Astrocyte of the spinal cord (primary cell): ENCODE measurements around the gene FSTL1.

ENCODE experiments used
- DNase-seq: peaks from one replicate; pipeline ENCODE4 v3.0.0; 2011; ENCODE audit warnings: low read depth, low spot score
- H3K4me3 ChIP-seq: 2 replicates; pipeline ENCODE4 v1.5.1; 2011; ENCODE audit warnings: low read depth, mild to moderate bottlenecking, low read length, moderate library complexity
- in situ Hi-C: cut with HindIII; loops from 2 replicates; pipeline ENCODE4 v1.10.0; 2017; ENCODE audit warnings: low sequenced_read_pairs
- TF ChIP-seq, protein P1 (sequence below): IDR thresholded peaks from 2 replicates; pipeline ENCODE4 v1.5.1; 2012; ENCODE audit warnings: low read depth, mild to moderate bottlenecking, low read length, inconsistent platforms

The FSTL1 gene

GRCh38 chr3:120449701-120450599, 842 bp downstream of the FSTL1 start:
- in situ Hi-C loops = no loop called here
- peak; percentile 76 for DNase-seq
- H3K4me3 ChIP-seq = peak overlapping the region; percentile 82
- TF ChIP-seq, protein P1, sequence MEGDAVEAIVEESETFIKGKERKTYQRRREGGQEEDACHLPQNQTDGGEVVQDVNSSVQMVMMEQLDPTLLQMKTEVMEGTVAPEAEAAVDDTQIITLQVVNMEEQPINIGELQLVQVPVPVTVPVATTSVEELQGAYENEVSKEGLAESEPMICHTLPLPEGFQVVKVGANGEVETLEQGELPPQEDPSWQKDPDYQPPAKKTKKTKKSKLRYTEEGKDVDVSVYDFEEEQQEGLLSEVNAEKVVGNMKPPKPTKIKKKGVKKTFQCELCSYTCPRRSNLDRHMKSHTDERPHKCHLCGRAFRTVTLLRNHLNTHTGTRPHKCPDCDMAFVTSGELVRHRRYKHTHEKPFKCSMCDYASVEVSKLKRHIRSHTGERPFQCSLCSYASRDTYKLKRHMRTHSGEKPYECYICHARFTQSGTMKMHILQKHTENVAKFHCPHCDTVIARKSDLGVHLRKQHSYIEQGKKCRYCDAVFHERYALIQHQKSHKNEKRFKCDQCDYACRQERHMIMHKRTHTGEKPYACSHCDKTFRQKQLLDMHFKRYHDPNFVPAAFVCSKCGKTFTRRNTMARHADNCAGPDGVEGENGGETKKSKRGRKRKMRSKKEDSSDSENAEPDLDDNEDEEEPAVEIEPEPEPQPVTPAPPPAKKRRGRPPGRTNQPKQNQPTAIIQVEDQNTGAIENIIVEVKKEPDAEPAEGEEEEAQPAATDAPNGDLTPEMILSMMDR = no peak

GRCh38 chr3:120449251-120449650, 1.5 kb downstream of the FSTL1 start:
- in situ Hi-C loops = no loop called here
- DNase-seq = peak; percentile 44
- peak overlapping the region; percentile 82 for H3K4me3 ChIP-seq
- TF ChIP-seq, protein P1 = no peak

GRCh38 chr3:120448756-120449155, 2.0 kb downstream of the FSTL1 start:
- DNase-seq = peak; percentile 79
- peak overlapping the region; percentile 82 for H3K4me3 ChIP-seq
- in situ Hi-C loops = no loop called here
- TF ChIP-seq, protein P1 = no peak

- DNase-seq = no peak
- TF ChIP-seq, protein P1 = no peak
- H3K4me3 ChIP-seq = no peak overlapping the region
- in situ Hi-C loops = no loop called here
Measured at GRCh38 chr3:120446891-120447668, 3.7 kb downstream of the FSTL1 start.

DNA sequence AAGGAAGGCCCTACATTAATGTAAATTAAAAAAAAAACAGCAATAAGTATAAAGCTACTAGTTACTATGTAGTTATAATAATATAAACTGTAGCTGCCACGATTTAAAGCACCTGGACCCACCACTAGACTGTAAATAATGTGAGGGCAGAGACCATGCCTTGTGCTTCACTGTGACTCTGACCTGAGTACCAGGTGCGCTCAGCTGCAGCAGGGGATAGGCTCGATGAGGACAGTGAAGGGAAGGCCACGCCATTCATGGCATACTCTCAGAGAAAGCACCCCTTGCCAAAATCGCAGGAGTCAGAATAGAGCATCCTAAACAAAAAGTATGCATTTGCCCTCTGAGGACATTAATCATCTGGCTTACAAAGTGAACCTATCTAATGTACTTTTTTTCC, 5.1 kb downstream of the FSTL1 start:
- H3K4me3 ChIP-seq = no peak overlapping the region
- DNase-seq = no peak
- in situ Hi-C loops = no loop called here
- TF ChIP-seq, protein P1 = no peak

DNA sequence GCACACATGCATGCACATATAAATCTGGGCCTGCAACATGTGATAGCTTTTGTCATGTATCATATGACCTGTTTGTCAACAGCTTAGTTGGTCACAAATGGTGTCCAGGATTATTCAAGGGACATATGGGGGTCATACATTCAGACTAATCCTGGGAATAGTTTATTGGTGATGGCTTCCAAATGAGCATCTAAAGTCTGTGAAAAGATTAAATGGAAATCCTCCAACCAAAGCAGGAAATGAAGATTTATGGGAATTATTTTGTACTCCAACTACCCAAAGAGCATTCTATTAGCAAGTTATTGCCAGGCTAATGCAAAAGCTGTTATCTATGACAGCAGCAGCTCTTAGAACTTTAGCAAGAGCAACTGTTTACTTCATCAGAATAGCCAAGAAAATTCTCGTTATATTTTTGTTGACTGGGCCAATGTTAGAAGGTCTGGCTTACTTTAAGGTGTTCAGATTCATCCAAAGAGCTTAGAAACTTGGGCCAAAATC, 7.1 kb downstream of the FSTL1 start:
- DNase-seq = no peak
- H3K4me3 ChIP-seq = no peak overlapping the region
- in situ Hi-C loops = no loop called here
- TF ChIP-seq, protein P1 = no peak
